ENCODE data around the gene VAV2. TPM values are rescaled to one million over a fixed set of nuclear protein-coding genes. Genes with fewer than 3 reads are reported as not detected.
A peak's percentile ranks its signal among the peaks of the same experiment; 100 is the strongest.

VAV2 gene
- total RNA-seq, 2 experiments from 2014 or later, result 4.2 TPM

- Mint-ChIP-seq H3K4me1 (peaks cover 10% of the 10 kb centered on the region), H3K9me3 (peaks cover 5% of the 10 kb centered on the region), H3K27me3 (peaks cover 12% of the 10 kb centered on the region), H3K27ac (no peak overlapping the region), H3K4me3 (no peak overlapping the region), H3K36me3 (peaks cover 2% of the 10 kb centered on the region)
- peak; percentile 7 for DNase-seq
These were observed 122.3 kb downstream of the VAV2 start for GRCh38 chr9:133869674-133870405.

GRCh38 chr9:133868203-133868602 lies 123.9 kb downstream of the VAV2 start:
- peaks cover 5% of the 10 kb centered on the region for H3K9me3 Mint-ChIP-seq
- DNase-seq, result no peak
- no peak overlapping the region for H3K27ac Mint-ChIP-seq
- H3K36me3 Mint-ChIP-seq, result peaks cover 2% of the 10 kb centered on the region
- H3K27me3 Mint-ChIP-seq, result peaks cover 12% of the 10 kb centered on the region
- H3K4me3 Mint-ChIP-seq, result no peak overlapping the region
- peaks cover 10% of the 10 kb centered on the region for H3K4me1 Mint-ChIP-seq

GRCh38 chr9:133866946-133867345 lies 125.2 kb downstream of the VAV2 start:
- Mint-ChIP-seq H3K36me3 (peaks cover 2% of the 10 kb centered on the region), H3K4me1 (peaks cover 10% of the 10 kb centered on the region), H3K27ac (no peak overlapping the region), H3K4me3 (no peak overlapping the region), H3K9me3 (peaks cover 5% of the 10 kb centered on the region), H3K27me3 (peaks cover 12% of the 10 kb centered on the region)
- no peak for DNase-seq

- no peak for DNase-seq
- no peak overlapping the region for H3K27ac Mint-ChIP-seq
- H3K27me3 Mint-ChIP-seq, result no peaks in the 10 kb centered on the region
- no peak overlapping the region for H3K4me3 Mint-ChIP-seq
- H3K4me1 Mint-ChIP-seq, result no peaks in the 10 kb centered on the region
- H3K9me3 Mint-ChIP-seq, result peaks cover 5% of the 10 kb centered on the region
- H3K36me3 Mint-ChIP-seq, result peaks cover 2% of the 10 kb centered on the region
These were observed 128.1 kb downstream of the VAV2 start for GRCh38 chr9:133864011-133864410.

- Mint-ChIP-seq H3K4me3 (no peak overlapping the region), H3K4me1 (no peaks in the 10 kb centered on the region), H3K27me3 (no peaks in the 10 kb centered on the region), H3K27ac (no peak overlapping the region), H3K9me3 (peaks cover 5% of the 10 kb centered on the region), H3K36me3 (peaks cover 2% of the 10 kb centered on the region)
- no peak for DNase-seq
These were observed 128.9 kb downstream of the VAV2 start for GRCh38 chr9:133863257-133863592.

GRCh38 chr9:133862585-133863256 lies 129.4 kb downstream of the VAV2 start:
- peaks cover 5% of the 10 kb centered on the region for H3K9me3 Mint-ChIP-seq
- no peak overlapping the region for H3K27ac Mint-ChIP-seq
- H3K4me3 Mint-ChIP-seq, result no peak overlapping the region
- no peaks in the 10 kb centered on the region for H3K4me1 Mint-ChIP-seq
- peaks cover 2% of the 10 kb centered on the region for H3K36me3 Mint-ChIP-seq
- no peaks in the 10 kb centered on the region for H3K27me3 Mint-ChIP-seq
- no peak for DNase-seq

- no peak overlapping the region for H3K4me3 Mint-ChIP-seq
- H3K27ac Mint-ChIP-seq, result no peak overlapping the region
- no peaks in the 10 kb centered on the region for H3K27me3 Mint-ChIP-seq
- H3K4me1 Mint-ChIP-seq, result no peaks in the 10 kb centered on the region
- no peak for DNase-seq
- H3K36me3 Mint-ChIP-seq, result peaks cover 2% of the 10 kb centered on the region
- peaks cover 5% of the 10 kb centered on the region for H3K9me3 Mint-ChIP-seq
These were observed 130.4 kb downstream of the VAV2 start for GRCh38 chr9:133861692-133862091.

GRCh38 chr9:133861086-133861485 lies 131.0 kb downstream of the VAV2 start:
- no peak for DNase-seq
- Mint-ChIP-seq H3K9me3 (peaks cover 5% of the 10 kb centered on the region), H3K4me3 (no peak overlapping the region), H3K27ac (no peak overlapping the region), H3K4me1 (no peaks in the 10 kb centered on the region), H3K27me3 (no peaks in the 10 kb centered on the region), H3K36me3 (peaks cover 2% of the 10 kb centered on the region)

- Mint-ChIP-seq H3K4me3 (no peak overlapping the region), H3K36me3 (no peaks in the 10 kb centered on the region), H3K4me1 (no peaks in the 10 kb centered on the region), H3K27me3 (no peaks in the 10 kb centered on the region), H3K27ac (no peak overlapping the region), H3K9me3 (no peaks in the 10 kb centered on the region)
- no peak for DNase-seq
These were observed 133.4 kb downstream of the VAV2 start for GRCh38 chr9:133858771-133859170.

GRCh38 chr9:133857639-133858038 lies 134.5 kb downstream of the VAV2 start:
- Mint-ChIP-seq H3K27ac (no peak overlapping the region), H3K27me3 (no peaks in the 10 kb centered on the region), H3K4me3 (no peak overlapping the region), H3K4me1 (no peaks in the 10 kb centered on the region), H3K36me3 (no peaks in the 10 kb centered on the region), H3K9me3 (no peaks in the 10 kb centered on the region)
- DNase-seq, result no peak

- no peak for DNase-seq
- H3K4me1 Mint-ChIP-seq, result no peaks in the 10 kb centered on the region
- H3K27ac Mint-ChIP-seq, result no peak overlapping the region
- no peaks in the 10 kb centered on the region for H3K36me3 Mint-ChIP-seq
- H3K4me3 Mint-ChIP-seq, result no peak overlapping the region
- H3K27me3 Mint-ChIP-seq, result no peaks in the 10 kb centered on the region
- H3K9me3 Mint-ChIP-seq, result no peaks in the 10 kb centered on the region
These were observed 135.3 kb downstream of the VAV2 start for GRCh38 chr9:133856798-133857197.

- no peaks in the 10 kb centered on the region for H3K9me3 Mint-ChIP-seq
- H3K36me3 Mint-ChIP-seq, result no peaks in the 10 kb centered on the region
- no peak overlapping the region for H3K4me3 Mint-ChIP-seq
- no peaks in the 10 kb centered on the region for H3K27me3 Mint-ChIP-seq
- no peaks in the 10 kb centered on the region for H3K4me1 Mint-ChIP-seq
- DNase-seq, result no peak
- H3K27ac Mint-ChIP-seq, result no peak overlapping the region
These were observed 136.2 kb downstream of the VAV2 start for GRCh38 chr9:133855802-133856521.

- Mint-ChIP-seq H3K4me1 (no peaks in the 10 kb centered on the region), H3K27ac (no peak overlapping the region), H3K36me3 (no peaks in the 10 kb centered on the region), H3K4me3 (no peak overlapping the region), H3K27me3 (no peaks in the 10 kb centered on the region), H3K9me3 (no peaks in the 10 kb centered on the region)
- no peak for DNase-seq
These were observed 136.8 kb downstream of the VAV2 start for GRCh38 chr9:133855371-133855770.

GRCh38 chr9:133854765-133855164 lies 137.4 kb downstream of the VAV2 start:
- Mint-ChIP-seq H3K27ac (no peak overlapping the region), H3K4me3 (no peak overlapping the region), H3K27me3 (no peaks in the 10 kb centered on the region), H3K4me1 (no peaks in the 10 kb centered on the region), H3K9me3 (no peaks in the 10 kb centered on the region), H3K36me3 (no peaks in the 10 kb centered on the region)
- no peak for DNase-seq

GRCh38 chr9:133854048-133854447 lies 138.1 kb downstream of the VAV2 start:
- Mint-ChIP-seq H3K27me3 (no peaks in the 10 kb centered on the region), H3K4me1 (no peaks in the 10 kb centered on the region), H3K36me3 (no peaks in the 10 kb centered on the region), H3K9me3 (no peaks in the 10 kb centered on the region), H3K27ac (no peak overlapping the region), H3K4me3 (no peak overlapping the region)
- DNase-seq, result no peak

Data from activated naive CD8-positive, alpha-beta T cell treated with anti-CD3 and anti-CD28 coated beads for 36 hours (primary cell).